ENCODE results near the gene CCDC78. TPM values are rescaled to one million over a fixed set of nuclear protein-coding genes. Genes with fewer than 3 reads are reported as not detected.
"Not testable (repeated sequence)": the region's sequence is repeated elsewhere in the genome, so short reads cannot be mapped to it uniquely, and the experiment has no call there.

Gene CCDC78
- total RNA-seq, 1 donor from 2014 or later: 1.3 TPM

DNA sequence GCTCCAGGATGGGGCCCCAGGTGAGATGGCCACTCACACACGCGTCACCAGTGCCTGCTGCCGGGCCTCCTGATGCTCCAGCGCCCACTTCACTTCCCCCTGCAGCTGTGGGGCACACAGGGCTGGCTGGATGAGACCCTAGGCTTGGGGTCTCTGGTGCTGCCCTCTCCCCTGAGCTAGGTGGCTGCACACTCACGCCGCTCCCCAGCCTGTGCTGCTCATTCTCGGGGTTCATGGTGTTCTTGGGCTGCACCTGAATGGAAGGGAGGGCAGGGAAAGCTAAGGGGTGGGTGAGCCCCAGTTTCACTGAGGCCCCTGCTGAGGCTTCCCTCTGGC, 1.2 kb downstream of the CCDC78 start:
- DNase-seq (ENCODE audit: low read depth, low spot score): no peak

DNA sequence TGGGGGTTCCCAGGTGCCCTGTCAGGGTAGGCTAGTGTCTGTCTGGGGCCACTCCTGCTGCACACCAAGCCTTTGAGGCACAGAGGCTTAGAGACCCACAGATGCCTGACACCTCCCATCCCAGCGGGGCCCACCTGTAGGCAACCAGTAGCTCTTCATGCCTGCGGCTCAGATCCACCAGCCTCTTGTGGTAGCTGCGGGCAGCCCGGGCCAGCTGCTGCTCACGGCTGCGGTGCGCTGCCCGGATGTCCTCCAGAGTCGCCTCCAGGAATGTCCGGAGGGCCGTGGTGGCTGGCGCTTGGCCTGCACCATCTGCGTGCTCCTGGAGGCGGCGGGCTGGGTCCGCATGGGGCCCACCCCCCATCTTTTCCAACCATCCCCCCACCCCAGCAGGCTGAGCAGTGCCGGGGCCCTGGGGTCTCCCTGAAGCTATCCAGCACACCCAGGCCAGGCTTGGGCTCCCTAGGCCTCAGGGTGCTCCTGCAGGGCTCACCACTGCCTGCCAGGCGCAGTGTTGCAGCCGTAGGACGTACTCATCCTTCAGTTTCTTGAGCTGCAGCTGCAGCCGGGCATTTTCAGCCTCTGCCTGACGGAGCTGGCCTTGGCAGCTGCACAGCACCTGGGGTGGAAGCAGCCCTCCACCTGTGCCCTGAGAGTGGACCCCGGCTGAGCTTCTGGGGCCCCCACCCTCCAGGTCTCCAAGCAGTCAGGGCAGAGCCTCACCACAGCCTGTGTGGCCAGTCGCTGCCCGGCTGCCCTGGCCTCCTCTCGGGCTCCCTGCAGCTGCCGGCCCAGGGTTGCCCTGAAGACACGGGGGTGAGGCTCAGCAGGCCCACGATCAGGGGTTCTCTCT, 1.8 kb downstream of the CCDC78 start:
- DNase-seq (ENCODE audit: low read depth, low spot score): no peak

DNA sequence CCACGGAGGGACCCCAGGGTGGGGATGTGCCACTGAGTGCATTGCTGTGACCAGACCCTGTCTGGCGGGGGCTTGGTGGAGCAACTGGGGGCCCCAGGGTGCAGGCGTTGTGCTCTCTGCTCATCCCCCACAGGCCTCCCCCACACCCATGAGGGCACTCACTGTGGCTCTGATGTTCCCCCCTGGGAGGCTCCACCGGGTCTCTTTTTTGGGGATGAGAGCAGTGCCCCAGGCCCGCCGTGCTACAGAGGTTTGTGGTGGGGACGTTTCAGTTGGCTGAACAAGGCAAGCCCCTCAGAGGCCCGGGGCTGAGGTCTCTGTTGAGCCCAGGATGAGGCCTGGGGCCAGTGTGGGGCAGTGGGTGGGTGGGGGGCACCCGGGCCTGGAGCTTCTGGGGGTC, 2.5 kb downstream of the CCDC78 start:
- no peak for DNase-seq (ENCODE audit: low read depth, low spot score)

DNA sequence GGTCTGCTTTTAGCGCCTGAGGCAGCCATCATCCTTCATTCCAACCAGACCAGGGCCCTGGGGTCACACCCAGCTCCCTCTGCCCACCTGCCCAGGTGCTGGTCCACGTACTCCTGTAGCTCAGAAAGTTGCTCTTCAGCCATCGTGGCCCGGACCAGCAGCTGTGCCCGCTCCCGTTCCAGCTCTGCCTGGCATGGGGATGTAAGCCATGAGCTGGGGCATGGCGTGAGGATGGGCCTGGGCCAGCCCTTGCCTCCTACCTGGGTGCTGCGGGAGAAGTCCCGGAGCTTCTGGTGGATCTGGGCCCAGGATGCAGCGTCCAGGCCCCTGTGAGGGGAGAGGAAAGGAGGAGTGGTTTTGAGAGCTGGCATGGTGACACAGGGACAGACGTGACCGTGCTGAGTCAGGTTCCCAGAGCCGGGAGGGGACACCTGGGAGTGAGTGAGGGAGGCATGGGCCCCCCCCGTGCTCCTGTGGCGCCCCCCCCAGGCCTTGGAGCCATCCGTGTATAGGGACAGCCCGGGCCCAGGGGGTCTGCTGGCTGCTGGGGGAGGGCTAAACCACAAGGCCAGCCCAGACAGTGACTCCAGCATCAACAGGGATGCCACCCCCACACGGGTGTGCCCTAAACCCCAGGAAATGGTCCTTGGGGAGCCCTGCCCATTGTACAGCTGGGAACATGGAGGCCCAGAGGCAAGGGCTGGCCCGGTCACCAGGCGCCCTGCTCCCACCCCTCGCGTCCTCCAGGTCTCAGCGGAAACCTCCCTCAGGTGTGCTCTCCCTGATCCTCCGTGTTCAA, 3.2 kb downstream of the CCDC78 start:
- DNase-seq (ENCODE audit: low read depth, low spot score): no peak

DNA sequence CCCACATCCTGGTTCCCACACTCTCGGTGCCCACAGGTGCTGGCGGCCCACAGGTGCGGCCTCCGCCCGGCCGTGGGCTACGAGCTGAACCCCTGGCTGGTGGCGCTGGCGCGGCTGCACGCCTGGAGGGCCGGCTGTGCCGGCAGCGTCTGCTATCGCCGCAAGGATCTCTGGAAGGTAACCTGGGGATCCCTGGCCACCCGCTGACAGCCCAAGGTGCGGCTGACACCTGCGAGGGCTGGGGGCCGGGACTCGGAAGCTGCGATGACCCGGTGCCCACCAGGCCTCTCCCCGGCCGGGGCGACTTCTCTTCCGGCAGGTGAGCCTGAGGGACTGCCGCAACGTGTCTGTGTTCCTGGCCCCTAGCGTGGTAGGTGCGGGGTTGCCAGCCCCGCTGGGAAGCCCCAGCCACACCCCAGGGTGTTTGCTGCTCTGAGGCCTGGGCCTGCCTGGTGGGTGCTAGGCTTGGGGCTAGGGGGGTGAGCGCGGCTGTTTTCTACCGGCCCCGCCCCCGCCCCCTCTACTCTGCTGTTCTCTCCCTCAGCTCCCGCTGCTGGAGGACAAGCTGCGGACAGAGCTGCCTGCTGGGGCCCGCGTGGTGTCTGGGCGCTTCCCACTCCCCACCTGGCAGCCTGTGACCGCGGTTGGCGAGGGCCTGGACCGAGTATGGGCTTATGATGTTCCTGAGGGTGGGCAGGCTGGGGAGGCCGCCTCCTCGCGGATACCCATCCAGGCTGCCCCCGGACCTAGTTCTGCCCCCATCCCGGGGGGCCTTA, 4.3 kb downstream of the CCDC78 start:
- no peak for DNase-seq (ENCODE audit: low read depth, low spot score)

DNA sequence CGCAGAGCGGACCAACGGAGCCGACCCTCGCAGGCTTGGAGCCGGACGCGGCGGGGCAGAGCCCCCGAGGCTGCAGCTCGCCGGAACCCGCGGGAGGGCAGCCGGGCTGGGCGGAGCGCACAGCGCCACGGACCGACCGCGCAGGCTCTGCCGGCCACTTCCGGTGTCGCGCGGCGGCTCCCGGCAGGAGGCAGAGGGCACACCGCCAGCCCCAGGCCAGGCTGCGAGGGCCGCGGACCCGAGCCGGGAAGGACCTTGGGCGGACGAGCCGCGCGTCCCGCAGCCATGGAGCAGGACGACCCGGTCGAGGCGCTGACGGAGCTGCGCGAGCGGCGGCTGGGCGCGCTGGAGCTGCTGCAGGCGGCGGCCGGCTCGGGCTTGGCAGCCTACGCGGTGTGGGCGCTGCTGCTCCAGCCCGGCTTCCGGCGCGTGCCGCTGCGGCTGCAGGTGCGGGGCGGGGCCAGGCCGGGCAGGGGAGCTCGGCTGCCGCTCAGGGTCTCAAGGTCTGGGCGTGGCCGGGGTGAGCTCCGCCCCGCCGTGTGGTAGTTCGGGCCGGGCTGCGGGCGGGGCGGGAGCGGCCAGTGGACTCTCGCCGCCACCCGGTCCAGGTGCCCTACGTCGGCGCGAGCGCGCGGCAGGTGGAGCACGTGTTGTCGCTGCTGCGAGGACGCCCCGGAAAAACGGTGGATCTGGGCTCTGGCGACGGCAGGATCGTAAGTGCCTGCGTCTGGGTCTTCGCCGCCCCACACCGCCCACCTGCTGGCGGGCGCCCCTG, 5.1 kb downstream of the CCDC78 start, which contains the start of gene ANTKMT:
ANTKMT (plus strand) TSS at position 157 of the 775 bp plus-strand sequence; CDS start at position 286, 129 bp downstream.
- DNase-seq (ENCODE audit: low read depth, low spot score): no peak

DNA sequence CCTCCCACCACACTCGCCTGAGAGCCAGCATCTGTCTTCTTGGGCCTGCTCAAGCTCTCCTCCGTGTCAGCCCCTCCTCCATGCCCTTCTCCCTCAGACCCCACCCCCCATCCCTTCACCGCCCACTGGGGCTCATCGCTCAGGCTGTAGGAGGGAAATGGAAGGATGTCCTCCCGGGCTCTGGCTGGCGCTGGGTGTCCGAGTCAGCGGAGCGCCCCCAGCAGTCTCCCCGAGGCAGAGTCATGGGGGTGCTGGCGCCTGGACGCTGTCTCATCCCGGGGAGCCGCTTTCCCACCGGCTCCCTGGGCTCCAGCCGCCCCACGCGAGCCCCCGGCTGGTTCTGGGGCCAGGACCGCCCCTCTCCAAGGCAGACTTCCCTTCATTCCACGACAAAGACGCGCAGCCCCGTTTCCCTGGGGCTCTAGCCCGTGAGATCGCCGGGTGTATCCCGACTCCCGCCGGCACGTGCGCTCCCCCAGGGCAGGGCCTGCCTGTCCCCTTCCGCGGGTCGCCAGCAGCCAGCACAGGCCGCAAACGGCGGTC, 5.7 kb downstream of the CCDC78 start:
- no peak for DNase-seq (ENCODE audit: low read depth, low spot score)

DNA sequence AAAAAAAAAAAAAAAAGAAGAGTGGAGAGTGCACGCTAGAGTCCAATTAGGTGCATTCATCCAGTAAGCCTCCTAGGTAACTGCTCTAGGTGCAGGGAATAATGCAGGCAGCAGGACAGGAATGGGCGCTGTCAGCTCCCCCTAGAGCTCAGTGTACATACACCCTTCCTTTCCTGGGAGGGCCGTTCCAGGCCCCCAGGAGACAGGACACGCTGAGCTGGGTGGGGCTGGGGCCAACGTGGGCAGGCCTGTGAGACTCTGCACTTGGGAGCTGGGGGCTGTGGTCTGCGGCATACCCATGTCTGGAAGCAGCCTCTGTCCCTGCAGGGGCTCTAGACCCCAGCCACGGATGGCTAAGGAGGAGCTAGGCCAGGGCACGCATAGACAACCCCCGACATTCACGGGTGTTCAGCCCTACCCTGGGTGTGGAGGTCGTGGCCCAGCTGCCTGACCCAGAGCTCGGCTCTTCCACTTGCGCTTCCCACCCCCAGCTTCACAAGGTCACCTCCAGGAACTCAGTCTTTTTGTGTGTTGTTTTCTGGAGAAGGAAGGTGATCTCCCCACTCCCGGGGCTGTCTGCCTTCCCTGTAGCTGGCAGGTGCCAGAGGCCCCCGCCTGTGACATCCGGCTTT, 6.3 kb downstream of the CCDC78 start:
- no peak for DNase-seq (ENCODE audit: low read depth, low spot score)

DNA sequence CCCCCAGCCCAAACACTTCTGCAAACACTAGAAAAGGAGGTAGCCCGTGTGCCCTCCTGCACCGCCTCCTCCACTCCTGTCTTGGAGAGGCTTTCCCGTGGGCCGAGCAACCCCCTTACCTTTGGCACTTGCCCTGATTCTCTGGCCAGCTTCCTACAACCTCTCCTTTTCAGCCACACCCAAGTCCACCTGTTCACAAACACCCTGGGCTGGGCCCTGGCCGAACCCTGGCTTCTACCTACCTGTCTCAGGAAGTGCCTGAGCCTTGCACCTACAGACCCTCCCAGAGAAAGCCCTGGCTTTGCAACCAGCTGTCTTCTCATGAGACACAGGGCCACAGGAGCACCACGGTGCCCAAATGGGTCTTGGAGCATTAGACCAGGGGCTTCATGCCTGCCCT, 7.3 kb downstream of the CCDC78 start:
- DNase-seq (ENCODE audit: low read depth, low spot score): no peak

DNA sequence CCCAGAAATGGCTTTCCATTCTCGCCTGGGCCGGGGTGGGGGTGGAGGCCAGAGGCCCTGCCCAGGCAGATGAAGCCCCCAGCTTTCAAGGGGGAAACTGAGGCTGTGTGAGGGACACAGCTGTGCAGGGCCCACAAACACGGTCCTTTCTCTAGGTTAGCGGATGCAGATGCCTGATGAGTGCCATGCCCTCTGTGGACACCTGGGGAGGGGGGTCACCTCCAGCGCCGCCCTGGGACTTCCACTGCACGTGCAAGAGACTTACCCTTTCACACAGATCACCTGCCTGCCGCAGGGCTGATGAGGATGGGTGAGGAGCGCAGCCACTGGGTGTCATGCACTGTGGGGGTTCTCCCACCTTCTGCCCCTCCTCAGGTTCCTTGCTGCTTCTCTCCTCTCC, 7.9 kb downstream of the CCDC78 start:
- DNase-seq (ENCODE audit: low read depth, low spot score): no peak

DNA sequence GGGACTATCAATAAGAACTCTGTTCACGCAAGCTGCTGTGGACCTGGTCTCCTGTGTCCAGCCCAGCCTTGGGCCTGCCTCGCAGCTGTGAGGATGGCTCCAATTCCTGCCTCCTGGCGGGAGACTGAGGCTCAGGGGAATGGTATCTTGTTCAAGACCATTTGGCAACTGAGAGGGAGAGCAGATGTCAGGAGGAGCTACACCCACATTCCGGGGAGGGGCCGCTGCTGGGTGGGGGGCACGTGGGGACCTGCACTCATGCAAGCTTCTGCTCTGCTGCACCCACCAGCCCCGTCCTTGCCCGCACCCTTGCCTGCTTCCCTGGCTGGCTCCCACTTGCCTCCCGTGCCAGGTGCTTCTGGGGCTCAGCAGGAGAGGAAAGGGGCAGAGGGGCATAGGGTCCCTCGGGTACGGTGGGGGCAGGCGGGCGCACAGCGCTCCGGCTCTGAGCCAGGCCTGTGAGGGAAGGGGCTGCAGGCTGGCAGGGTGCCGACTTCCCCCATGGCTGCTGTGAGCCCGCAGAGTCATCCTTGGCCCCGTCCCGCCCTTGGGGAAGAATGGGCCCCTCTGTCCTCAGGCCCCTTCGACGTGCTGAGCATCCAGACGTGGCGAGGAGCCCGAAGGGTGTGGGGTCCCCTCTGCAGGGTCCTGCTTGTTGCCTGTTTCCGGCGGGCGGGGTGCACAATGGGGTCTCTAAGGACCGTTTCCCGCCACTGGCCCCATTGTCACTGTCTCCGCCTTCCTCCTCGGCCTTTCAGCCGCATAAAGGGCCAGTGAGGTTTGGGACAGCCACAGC, 8.6 kb downstream of the CCDC78 start:
- no peak for DNase-seq (ENCODE audit: low read depth, low spot score)

DNA sequence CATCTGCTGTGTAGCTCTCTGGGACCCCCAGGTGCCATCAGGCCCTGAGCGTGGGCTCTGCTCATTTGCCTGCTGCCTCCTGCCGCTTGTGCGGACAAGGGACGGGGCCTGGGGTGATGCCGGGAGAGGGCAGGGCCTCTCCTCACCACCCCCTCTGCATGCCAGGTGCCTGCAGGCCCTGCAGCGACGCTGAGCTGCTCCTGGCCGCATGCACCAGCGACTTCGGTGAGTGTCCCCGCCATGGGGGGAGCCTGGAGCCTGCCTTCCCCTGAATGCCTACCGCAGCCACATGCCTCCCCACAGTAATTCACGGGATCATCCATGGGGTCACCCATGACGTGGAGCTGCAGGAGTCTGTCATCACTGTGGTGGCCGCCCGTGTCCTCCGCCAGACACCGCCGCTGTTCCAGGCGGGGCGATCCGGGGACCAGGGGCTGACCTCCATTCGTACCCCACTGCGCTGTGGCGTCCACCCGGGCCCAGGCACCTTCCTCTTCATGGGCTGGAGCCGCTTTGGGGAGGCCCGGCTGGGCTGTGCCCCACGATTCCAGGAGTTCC, 9.4 kb downstream of the CCDC78 start:
- DNase-seq (ENCODE audit: low read depth, low spot score): no peak

DNA sequence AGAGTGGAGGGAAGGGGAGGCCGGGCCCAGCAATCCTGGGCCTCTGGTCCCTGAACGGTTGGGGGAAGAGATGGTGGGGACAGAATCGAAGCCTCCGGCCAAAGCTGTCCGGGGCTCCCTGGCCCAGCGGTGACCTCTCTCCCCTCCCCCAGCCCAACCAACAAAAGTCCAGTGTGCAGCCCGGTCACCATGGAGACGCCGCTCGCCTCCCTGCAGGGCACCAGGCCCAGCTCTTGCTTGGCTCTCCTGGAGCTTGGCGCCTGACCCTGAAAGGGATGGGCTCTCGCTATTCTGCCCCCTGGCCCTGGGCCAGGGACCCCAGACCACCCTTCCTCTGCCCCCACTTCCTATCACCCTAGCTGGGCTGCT, 10.1 kb downstream of the CCDC78 start:
- DNase-seq (ENCODE audit: low read depth, low spot score): no peak

DNA sequence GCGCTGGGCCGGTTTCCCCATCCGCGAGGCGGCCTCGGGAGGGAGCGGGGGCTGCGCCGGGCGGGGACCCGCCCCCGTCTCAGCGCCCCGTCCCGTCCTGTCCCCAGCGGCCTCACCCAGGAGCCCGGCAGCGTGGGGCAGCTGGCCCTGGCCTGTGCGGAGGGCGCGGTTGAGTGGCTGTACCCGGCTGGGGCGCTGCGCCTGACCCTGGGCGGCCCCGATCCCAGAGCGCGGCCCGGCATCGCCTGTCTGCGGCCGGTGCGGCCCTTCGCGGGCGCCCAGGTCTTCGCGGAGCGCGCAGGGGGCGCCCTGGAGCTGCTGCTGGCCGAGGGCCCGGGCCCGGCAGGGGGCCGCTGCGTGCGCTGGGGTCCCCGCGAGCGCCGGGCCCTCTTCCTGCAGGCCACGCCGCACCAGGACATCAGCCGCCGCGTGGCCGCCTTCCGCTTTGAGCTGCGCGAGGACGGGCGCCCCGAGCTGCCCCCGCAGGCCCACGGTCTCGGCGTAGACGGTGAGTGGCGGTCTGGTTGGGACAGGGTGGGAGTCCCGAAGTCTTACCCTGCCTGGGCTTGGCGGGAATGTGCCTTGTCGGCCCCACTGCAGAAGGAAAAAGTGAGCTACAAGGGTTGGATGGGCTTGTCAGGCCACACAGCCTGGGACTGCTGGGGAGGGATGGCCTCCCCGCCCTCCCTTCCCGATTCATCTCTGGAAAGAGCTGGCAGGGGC, 10.6 kb downstream of the CCDC78 start:
- no peak for DNase-seq (ENCODE audit: low read depth, low spot score)

DNA sequence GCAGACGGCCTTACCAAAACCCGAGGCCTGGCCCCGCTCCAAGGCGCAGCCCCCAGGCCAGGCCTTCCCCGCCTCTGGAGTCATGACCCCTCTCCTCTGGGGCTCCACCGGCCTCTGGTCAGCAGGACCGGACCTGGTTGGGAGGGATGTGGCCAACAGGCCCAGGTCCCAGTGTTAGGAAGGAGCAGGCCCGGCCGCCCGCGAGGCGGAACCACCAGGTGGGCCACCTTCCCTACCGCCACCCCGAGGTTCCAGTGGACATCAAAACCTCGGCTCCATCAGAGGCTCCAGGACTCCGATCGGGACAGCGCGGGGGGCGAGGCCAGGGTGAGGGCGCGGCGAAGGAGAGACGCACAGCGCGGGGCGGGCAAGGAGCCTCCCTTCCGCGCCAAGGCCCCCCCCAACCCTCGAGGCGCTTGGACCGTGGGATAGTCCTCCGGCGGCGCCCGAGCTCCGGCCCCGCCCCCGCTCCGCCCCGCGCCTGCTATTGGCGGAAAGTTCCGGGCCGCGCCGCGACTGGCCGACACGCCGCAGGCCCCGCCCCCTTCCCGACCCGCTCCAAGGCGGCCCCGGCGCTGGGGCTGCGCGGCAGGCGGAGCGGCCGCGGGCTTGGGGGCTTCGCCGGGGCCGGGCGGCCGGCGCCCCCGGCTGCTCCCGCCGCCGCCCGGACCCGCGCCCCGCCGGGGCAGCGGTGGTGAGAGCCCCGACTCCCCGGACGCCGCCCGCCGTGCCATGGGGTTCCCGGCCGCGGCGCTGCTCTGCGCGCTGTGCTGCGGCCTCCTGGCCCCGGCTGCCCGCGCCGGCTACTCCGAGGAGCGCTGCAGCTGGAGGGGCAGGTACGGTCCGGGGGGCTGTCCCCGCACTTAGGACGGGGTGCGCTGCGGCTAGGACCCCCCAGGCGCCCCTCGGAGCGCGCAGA, 11.4 kb downstream of the CCDC78 start, which contains the start of gene METRN:
METRN (plus strand) TSS at position 561 of the 919 bp plus-strand sequence; CDS start at position 733, 172 bp downstream.
- no peak for DNase-seq (ENCODE audit: low read depth, low spot score)

DNA sequence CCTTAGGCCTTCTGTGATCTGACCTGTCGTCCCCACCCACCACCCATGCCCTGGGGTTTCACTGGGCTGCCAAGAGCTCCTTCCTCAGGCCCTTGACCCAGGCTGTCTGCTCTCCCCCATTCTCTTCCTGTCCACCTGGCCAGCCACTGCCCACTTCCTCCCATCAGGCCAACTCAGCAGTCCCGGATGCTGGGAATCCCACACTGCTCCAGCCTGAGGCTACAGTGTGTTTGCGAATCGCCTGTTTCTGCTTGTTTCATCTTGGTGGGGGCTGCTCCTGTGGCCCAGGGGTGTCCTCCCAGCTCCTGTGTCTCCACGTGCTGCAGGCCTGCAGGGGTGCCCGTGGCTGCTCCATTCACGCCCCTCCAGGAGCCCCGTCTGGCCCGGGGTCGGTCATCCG, 12.2 kb downstream of the CCDC78 start:
- no peak for DNase-seq (ENCODE audit: low read depth, low spot score)

DNA sequence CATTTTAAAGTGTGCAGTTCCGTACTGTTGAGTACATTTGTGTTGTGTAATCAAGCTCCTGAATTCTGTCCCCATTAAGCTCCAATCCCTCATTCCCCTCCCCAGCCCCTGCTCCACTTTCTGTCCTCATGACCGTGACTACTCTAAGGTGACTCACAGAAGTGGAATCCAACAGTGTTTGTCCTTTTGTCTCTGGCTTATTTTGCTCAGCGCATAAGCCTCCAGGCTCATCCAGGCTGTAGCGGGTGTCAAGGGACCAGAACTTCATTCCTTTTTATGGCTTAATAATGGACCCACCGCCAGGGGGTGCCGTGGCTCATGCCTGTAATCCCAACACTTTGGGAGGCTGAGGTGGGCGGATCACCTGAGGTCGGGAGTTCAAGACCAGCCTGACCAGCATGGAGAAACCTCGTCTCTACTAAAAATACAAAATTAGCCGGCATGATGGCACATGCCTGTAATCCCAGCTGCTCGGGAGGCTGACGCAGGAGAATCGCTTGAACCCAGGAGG, 13.4 kb downstream of the CCDC78 start:
- not testable (repeated sequence) for DNase-seq (ENCODE audit: low read depth, low spot score)

Measured in pulmonary artery endothelial cell (primary cell).